HepG2 (cell line): ENCODE measurements around the gene FAM83G. TPM values are rescaled to one million over a fixed set of nuclear protein-coding genes. Genes with fewer than 3 reads are reported as not detected.

Experiments
- ATAC-seq: fragments of 200-7000 bp; cut with Tn5 transposase; 3 replicates; pipeline ENCODE4 v1.9.1; 2020; ENCODE audit warnings: mild to moderate bottlenecking, moderate library complexity
- BruUV-seq: library from RNA; stranded (reverse); fragments of 400-500 nt; replicated peaks from 2 replicates; lab custom pipeline; 2021; lab: Mats Ljungman, UMichigan
- CTCF ChIA-PET: fragments of 300-600 bp; formaldehyde crosslinking; extraction: SDS; loops from one replicate; lab custom pipeline; 2021; ENCODE audit warnings: low total read pairs, inconsistent platforms, low intra/inter-chr PET ratio; lab: Yijun Ruan, JAX
- POLR2A ChIA-PET: fragments of 350-600 bp; sonication (Branson Sonifier 250); formaldehyde crosslinking; loops from one replicate; lab custom pipeline; 2020; ENCODE audit warnings: antibody characterized with exemption, inconsistent platforms; lab: Yijun Ruan, JAX
- DNase-seq: peaks from one replicate; pipeline ENCODE4 v3.0.0-alpha.2; 2015; ENCODE audit warnings: low spot score
- FAIRE-seq: peaks from 3 replicates; lab custom pipeline; 2011; peaks lifted over from hg19 to GRCh38; lab: Jason Lieb, UNC
- H2AFZ ChIP-seq: one replicate; pipeline ENCODE4 v1.6.1; 2011; ENCODE audit warnings: low read length, inconsistent platforms
- H3K27ac ChIP-seq: fragments of 300-600 bp; 3 replicates; pipeline ENCODE4 v1.8.0; 2011; ENCODE audit warnings: mixed run types, mild to moderate bottlenecking, mixed read lengths, low read length, inconsistent platforms; ENCODE audit not compliant: insufficient read depth; ENCODE audit errors: extremely low read length
- H3K27me3 ChIP-seq, 2 experiments: fragments of 200-600 bp in 1 of 2; 2 replicates in 1 of 2; 3 replicates in 1 of 2; pipeline versions ENCODE4 v1.6.0 to v1.8.0; 2011; ENCODE audit warnings: low read length in 2 of 2, mild to moderate bottlenecking in 2 of 2, moderate library complexity in 2 of 2, inconsistent platforms in 1 of 2; ENCODE audit not compliant: insufficient read depth in 2 of 2, control insufficient read depth in 1 of 2
- H3K36me3 ChIP-seq, 2 experiments: fragments of 200-600 bp in 1 of 2; replicated peaks in 1 of 2; 2 replicates in 1 of 2; 3 replicates in 1 of 2; pipeline versions ENCODE4 v1.5.1 to v1.8.0; 2011; ENCODE audit warnings: low read length in 2 of 2, inconsistent platforms in 1 of 2; ENCODE audit not compliant: insufficient read depth in 2 of 2, control insufficient read depth in 1 of 2
- H3K4me1 ChIP-seq: 2 replicates; pipeline ENCODE4 v1.5.1; 2012; ENCODE audit warnings: low read length, inconsistent platforms; ENCODE audit not compliant: insufficient read depth
- H3K4me2 ChIP-seq: 2 replicates; pipeline ENCODE4 v1.6.0; 2011; ENCODE audit warnings: low read depth, low read length, inconsistent platforms
- H3K4me3 ChIP-seq, 3 experiments: fragments of 200-600 bp in 1 of 3; sonication (generic), shearing (Covaris generic) in 1 of 3; replicated peaks in 1 of 3; 2 replicates each; pipeline ENCODE4 v1.5.1; 2011 to 2016; ENCODE audit warnings: low read length in 3 of 3, inconsistent platforms in 2 of 3, low read depth in 2 of 3, mild to moderate bottlenecking in 2 of 3, control low read depth in 1 of 3, mixed read lengths in 1 of 3; ENCODE audit not compliant: insufficient read depth in 1 of 3
- H3K79me2 ChIP-seq: one replicate; pipeline ENCODE4 v1.6.1; 2011; ENCODE audit warnings: low read length, inconsistent platforms; ENCODE audit not compliant: insufficient read depth
- H3K9ac ChIP-seq: 2 replicates; pipeline ENCODE4 v1.6.0; 2011; ENCODE audit warnings: mild to moderate bottlenecking, low read depth, low read length, inconsistent platforms; ENCODE audit not compliant: insufficient read depth
- H3K9me3 ChIP-seq: 2 replicates; pipeline ENCODE4 v1.5.1; 2012; ENCODE audit warnings: mild to moderate bottlenecking, low read length
- H4K20me1 ChIP-seq: 2 replicates; pipeline ENCODE4 v1.6.0; 2011; ENCODE audit warnings: inconsistent platforms, mild to moderate bottlenecking, low read length, moderate library complexity; ENCODE audit not compliant: insufficient read depth
- ARNT2 ChIP-seq: sonication (generic); formaldehyde crosslinking; IDR thresholded peaks from 2 replicates; pipeline ENCODE4 v1.8.0; 2022; ENCODE audit warnings: mild to moderate bottlenecking, low read depth, missing genetic modification reagents, moderate library complexity
- DPF2 ChIP-seq: sonication (generic); formaldehyde crosslinking; IDR thresholded peaks from 2 replicates; pipeline ENCODE4 v1.4.0; 2020; ENCODE audit warnings: mild to moderate bottlenecking, low read depth, missing genetic modification reagents, borderline replicate concordance
- FOSL2 ChIP-seq: sonication (generic); formaldehyde crosslinking; IDR thresholded peaks from 2 replicates; pipeline ENCODE4 v1.4.0; 2020; ENCODE audit warnings: missing genetic modification reagents
- ISL2 ChIP-seq: sonication (generic); formaldehyde crosslinking; IDR thresholded peaks from 2 replicates; pipeline ENCODE4 v1.5.0; 2020; ENCODE audit warnings: missing genetic modification reagents
- KAT7 ChIP-seq: IDR thresholded peaks from 2 replicates; pipeline ENCODE4 v1.6.1; 2018; ENCODE audit warnings: borderline replicate concordance, missing compliant biosample characterization
- MEIS2 ChIP-seq: sonication (generic); formaldehyde crosslinking; IDR thresholded peaks from 2 replicates; pipeline ENCODE4 v1.9.0; 2021; ENCODE audit warnings: mild to moderate bottlenecking, missing genetic modification reagents
- MTF1 ChIP-seq: sonication (generic); formaldehyde crosslinking; IDR thresholded peaks from 2 replicates; pipeline ENCODE4 v1.5.0; 2020; ENCODE audit warnings: missing genetic modification reagents
- POLR2G ChIP-seq: fragments of 200-400 bp; formaldehyde crosslinking; IDR thresholded peaks from 2 replicates; pipeline ENCODE4 v1.6.1; 2018; ENCODE audit warnings: mild to moderate bottlenecking, low read depth, low read length, moderate library complexity
- RNF2 ChIP-seq: fragments of 450-650 bp; conservative IDR thresholded peaks from 2 replicates; pipeline ENCODE4 v1.6.1; 2016; ENCODE audit warnings: low read depth
- RORA ChIP-seq: sonication (generic); formaldehyde crosslinking; IDR thresholded peaks from 2 replicates; pipeline ENCODE4 v1.5.0; 2020; ENCODE audit warnings: mild to moderate bottlenecking, missing genetic modification reagents, moderate library complexity
- SETDB1 ChIP-seq: sonication (generic); formaldehyde crosslinking; IDR thresholded peaks from 2 replicates; pipeline ENCODE4 v1.5.1; 2020; ENCODE audit warnings: missing genetic modification reagents, mild to moderate bottlenecking, borderline replicate concordance
- SMARCC2 ChIP-seq: fragments of 450-650 bp; IDR thresholded peaks from 2 replicates; pipeline ENCODE4 v1.6.1; 2017; ENCODE audit warnings: antibody characterized with exemption, mild to moderate bottlenecking
- SRSF1 ChIP-seq: fragments of 200-400 bp; formaldehyde crosslinking; optimal IDR thresholded peaks from 2 replicates; pipeline ENCODE3; 2017; ENCODE audit warnings: mild to moderate bottlenecking, low read depth, low read length, moderate library complexity
- STAT5B ChIP-seq: sonication (generic); formaldehyde crosslinking; IDR thresholded peaks from 2 replicates; pipeline ENCODE4 v1.4.0; 2020; ENCODE audit warnings: missing genetic modification reagents
- ZNF367 ChIP-seq: sonication (generic); formaldehyde crosslinking; IDR thresholded peaks from 2 replicates; pipeline ENCODE4 v1.4.0; 2020; ENCODE audit warnings: missing genetic modification reagents, borderline replicate concordance
- ZNF501 ChIP-seq: sonication (generic); formaldehyde crosslinking; IDR thresholded peaks from 2 replicates; pipeline ENCODE4 v1.5.1; 2020; ENCODE audit warnings: mild to moderate bottlenecking, moderate library complexity, missing genetic modification reagents
- ZNF724P ChIP-seq: sonication (generic); formaldehyde crosslinking; IDR thresholded peaks from 2 replicates; pipeline ENCODE4 v1.8.0; 2022; ENCODE audit warnings: missing genetic modification reagents, borderline replicate concordance
- WGBS: methylation state at CpG from one replicate; pipeline ENCODE4 v1.1.6; 2017; ENCODE audit warnings: low lambda C conversion rate; 5-methylcytosine and 5-hydroxymethylcytosine counted together
- in situ Hi-C: cut with HindIII; loops from 2 replicates; pipeline ENCODE4 v1.10.0; 2017; ENCODE audit warnings: low pct_unique_long_range_greater_than_20kb; ENCODE audit not compliant: extremely low pct_ligation_motif_present
- intact Hi-C: fragments of 100-400 bp; cut with micrococcal nuclease; formaldehyde crosslinking; loops from one replicate; pipeline ENCODE4 v1.10.0; 2022; ENCODE audit not compliant: unreplicated experiment
- polyA plus RNA-seq, 8 experiments: library from polyadenylated mRNA; depleted of rRNA in 3 of 8; stranded (reverse) in 7 of 8; unstranded in 1 of 8; fragments of >200 nt; fragmentation: Illumina TruSeq in 4 of 8; extraction: Trizol in 4 of 8; gene quantifications; 2 replicates each; pipeline versions ENCODE4 v1.2.1 to v1.2.3, GENCODE V29; 2011 to 2016; ENCODE audit warnings: low read depth in 4 of 8, missing spikeins in 1 of 8, mixed read lengths in 1 of 8; ENCODE audit not compliant: insufficient read depth in 1 of 8
- total RNA-seq, 5 experiments: library from RNA; depleted of rRNA; stranded (reverse); fragments of >200 nt; fragmentation: Illumina TruSeq; extraction: Trizol; gene quantifications; 2 replicates each; pipeline ENCODE4 v1.2.3, GENCODE V29; 2016; ENCODE audit warnings: low read depth in 1 of 5
- TF ChIP-seq, protein P1 (sequence below): IDR thresholded peaks from 2 replicates; pipeline ENCODE4 v1.6.1; 2018; ENCODE audit warnings: missing genetic modification reagents, mild to moderate bottlenecking, missing compliant biosample characterization
- TF ChIP-seq, protein P2 (sequence below): sonication (generic); formaldehyde crosslinking; IDR thresholded peaks from 2 replicates; pipeline ENCODE4 v1.4.0; 2020; ENCODE audit warnings: missing genetic modification reagents

The FAM83G gene
- total and polyA plus RNA-seq, 2 of the 13 experiments (the other 11 are each of a cell fraction or from before 2014, with no cell fraction given), result 13.7 to 18.6 TPM

DNA sequence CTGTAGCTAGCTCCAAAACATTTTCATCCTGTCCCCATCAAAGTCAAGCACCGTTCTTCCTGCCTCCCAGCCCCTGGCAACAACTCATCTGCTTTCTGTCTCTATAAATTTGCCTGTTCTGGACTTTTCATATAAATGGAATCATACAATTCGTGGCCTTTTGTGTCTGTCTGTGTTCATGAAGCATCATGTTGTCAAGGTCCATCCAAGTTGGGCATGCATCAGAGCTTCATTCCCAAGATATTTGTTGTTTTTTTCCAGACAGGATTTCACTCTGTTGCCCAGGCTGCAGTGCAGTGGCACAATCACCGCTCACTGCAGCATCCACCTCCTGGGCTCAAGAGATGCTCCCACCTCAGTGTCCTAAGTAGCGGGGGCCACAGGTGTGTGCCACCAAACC is 46.7 kb downstream of the FAM83G start:
- no peak overlapping the region for H3K4me2 ChIP-seq
- ChIA-PET POLR2A (no interaction called here), CTCF (no interaction called here)
- no peak for FAIRE-seq
- no peak overlapping the region for H2AFZ ChIP-seq
- no TSS peak for BruUV-seq
- peaks cover 4 to 22% of the 10 kb centered on the region in 2 experiments; a peak in 2 of 5 replicates for H3K27me3 ChIP-seq
- no peak overlapping the region for H3K27ac ChIP-seq
- in situ Hi-C loops, result no loop called here
- no peak overlapping the region for H3K4me3 ChIP-seq
- TF ChIP-seq MTF1 (CRISPR knock-in tag), result no peak
- TF ChIP-seq, protein P1, sequence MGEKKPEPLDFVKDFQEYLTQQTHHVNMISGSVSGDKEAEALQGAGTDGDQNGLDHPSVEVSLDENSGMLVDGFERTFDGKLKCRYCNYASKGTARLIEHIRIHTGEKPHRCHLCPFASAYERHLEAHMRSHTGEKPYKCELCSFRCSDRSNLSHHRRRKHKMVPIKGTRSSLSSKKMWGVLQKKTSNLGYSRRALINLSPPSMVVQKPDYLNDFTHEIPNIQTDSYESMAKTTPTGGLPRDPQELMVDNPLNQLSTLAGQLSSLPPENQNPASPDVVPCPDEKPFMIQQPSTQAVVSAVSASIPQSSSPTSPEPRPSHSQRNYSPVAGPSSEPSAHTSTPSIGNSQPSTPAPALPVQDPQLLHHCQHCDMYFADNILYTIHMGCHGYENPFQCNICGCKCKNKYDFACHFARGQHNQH (CRISPR knock-in tag), result no peak
- no peak for TF ChIP-seq SMARCC2
- no peak for TF ChIP-seq ISL2 (CRISPR knock-in tag)
- TF ChIP-seq ZNF501 (CRISPR knock-in tag), result no peak
- TF ChIP-seq SETDB1 (CRISPR knock-in tag), result no peak
- TF ChIP-seq, all 625 proteins: peak for 0
- H3K79me2 ChIP-seq, result no peaks in the 10 kb centered on the region
- intact Hi-C loops, result loop anchor here (10.0 kb wide), 1 partner anchor 143 kb away; no protein-coding TSS in a partner anchor
- WGBS, result 37% methylated on average over 3 of the region's 4 CpGs
- H4K20me1 ChIP-seq, result no peaks in the 10 kb centered on the region
- H3K4me1 ChIP-seq, result peaks cover 39% of the 10 kb centered on the region
- no peaks in the 10 kb centered on the region for H3K36me3 ChIP-seq
- H3K9me3 ChIP-seq, result no peaks in the 10 kb centered on the region
- ATAC-seq (no peak), DNase-seq (no peak)
- H3K9ac ChIP-seq, result no peak overlapping the region

DNA sequence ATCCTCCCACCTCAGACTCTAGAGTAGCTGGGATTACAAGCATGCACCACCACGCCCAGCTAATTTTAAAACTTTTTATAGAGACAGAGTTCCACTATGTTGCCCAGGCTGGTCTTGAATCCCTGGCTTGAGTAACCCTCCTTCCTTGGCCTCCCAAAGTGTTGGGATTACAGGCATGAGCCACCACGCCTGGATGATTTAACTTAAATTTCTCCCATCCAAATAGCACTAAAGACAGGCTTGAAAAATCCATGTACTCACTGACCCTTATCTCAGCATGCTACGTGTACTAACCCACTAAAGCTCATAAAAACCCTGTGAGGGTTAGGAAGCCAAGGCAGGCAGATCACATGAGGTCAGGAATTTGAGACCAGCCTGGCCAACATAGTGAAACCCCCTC is 48.0 kb downstream of the FAM83G start:
- in situ Hi-C loops (no loop called here), intact Hi-C loops (loop anchor here (10.0 kb wide), 1 partner anchor 142 kb away; no protein-coding TSS in a partner anchor)
- FAIRE-seq (no peak), DNase-seq (no peak), ATAC-seq (no peak)
- Histone ChIP-seq H3K9ac (no peak overlapping the region), H3K27ac (no peak overlapping the region), H3K4me2 (no peak overlapping the region), H3K9me3 (no peaks in the 10 kb centered on the region), H3K4me1 (peaks cover 39% of the 10 kb centered on the region), H3K27me3 (peaks cover 6 to 23% of the 10 kb centered on the region in 2 experiments; a peak in 2 of 5 replicates), H3K36me3 (no peaks in the 10 kb centered on the region), H2AFZ (no peak overlapping the region), H4K20me1 (no peaks in the 10 kb centered on the region), H3K79me2 (no peaks in the 10 kb centered on the region), H3K4me3 (no peak overlapping the region)
- CTCF ChIA-PET, result no interaction called here
- WGBS, result 55% methylated on average over 3 of the region's 3 CpGs
- POLR2A ChIA-PET, result no interaction called here
- BruUV-seq, result no TSS peak
- TF ChIP-seq POLR2G (no peak), KAT7 (CRISPR knock-in tag) (no peak), RNF2 (no peak), ZNF367 (CRISPR knock-in tag) (no peak), ARNT2 (no peak), MEIS2 (no peak), SRSF1 (no peak), DPF2 (CRISPR knock-in tag) (no peak), FOSL2 (no peak), ZNF724P (CRISPR knock-in tag) (no peak), RORA (CRISPR knock-in tag) (no peak), STAT5B (CRISPR knock-in tag) (no peak)
- TF ChIP-seq, protein P2, sequence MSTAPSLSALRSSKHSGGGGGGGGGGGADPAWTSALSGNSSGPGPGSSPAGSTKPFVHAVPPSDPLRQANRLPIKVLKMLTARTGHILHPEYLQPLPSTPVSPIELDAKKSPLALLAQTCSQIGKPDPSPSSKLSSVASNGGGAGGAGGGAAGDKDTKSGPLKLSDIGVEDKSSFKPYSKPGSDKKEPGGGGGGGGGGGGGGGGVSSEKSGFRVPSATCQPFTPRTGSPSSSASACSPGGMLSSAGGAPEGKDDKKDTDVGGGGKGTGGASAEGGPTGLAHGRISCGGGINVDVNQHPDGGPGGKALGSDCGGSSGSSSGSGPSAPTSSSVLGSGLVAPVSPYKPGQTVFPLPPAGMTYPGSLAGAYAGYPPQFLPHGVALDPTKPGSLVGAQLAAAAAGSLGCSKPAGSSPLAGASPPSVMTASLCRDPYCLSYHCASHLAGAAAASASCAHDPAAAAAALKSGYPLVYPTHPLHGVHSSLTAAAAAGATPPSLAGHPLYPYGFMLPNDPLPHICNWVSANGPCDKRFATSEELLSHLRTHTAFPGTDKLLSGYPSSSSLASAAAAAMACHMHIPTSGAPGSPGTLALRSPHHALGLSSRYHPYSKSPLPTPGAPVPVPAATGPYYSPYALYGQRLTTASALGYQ (CRISPR knock-in tag), result no peak
